ENCODE data around the gene HOXD10. TPM values are rescaled to one million over a fixed set of nuclear protein-coding genes. Genes with fewer than 3 reads are reported as not detected.
A peak's percentile ranks its signal among the peaks of the same experiment; 100 is the strongest.

The HOXD10 gene
- total and polyA plus RNA-seq, 9 of the 15 experiments (the other 6 are each of a cell fraction or from before 2014, with no cell fraction given) = not detected

DNA sequence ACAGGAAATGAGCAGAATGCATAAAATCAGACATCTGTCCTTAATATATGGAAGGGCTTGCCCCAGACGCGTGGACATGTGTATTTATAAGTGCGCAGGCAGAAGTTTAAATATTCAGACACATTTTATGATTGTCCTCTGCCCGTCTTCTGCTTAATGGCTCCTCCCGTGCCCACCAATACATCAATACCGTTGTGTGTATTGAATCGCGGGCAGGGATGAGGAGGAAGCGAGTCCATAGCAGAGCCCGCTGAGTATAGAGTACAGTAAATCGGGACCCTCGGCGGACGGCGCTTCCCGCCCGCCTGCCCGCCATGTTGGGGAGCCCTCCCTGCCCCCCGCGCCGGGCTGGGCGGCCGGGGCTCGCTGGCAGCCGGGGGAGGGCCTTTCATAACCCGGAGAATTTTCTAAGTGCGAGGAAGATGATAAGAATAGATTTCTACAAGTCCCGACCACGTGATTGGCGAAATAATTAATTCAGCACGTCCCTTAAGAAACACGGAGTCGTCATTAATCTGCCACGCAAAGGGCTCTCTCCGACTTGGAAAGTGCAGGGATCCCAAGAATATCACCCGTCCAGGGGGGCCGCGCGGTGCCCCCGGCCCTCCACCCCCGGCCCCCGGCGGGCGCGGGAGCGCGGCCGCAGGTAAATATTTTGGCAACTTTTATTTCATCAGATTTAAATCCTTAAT lies 40.4 kb downstream of the HOXD10 start, which contains the start of gene HOXD3:
Gene HOXD3 (plus strand): TSS at position 501 of the 692 bp plus-strand sequence. CDS start 11,808 bp downstream, outside the sequence.
- H3K27me3 ChIP-seq (ENCODE audit: control insufficient read depth in 2 of 2, insufficient read depth in 2 of 2, low read length in 2 of 2) = peaks cover 66 to 72% of the 10 kb centered on the region in 2 experiments
- 18% methylated on average over 40 of the region's 48 CpGs for WGBS (ENCODE audit: insufficient coverage, low coverage, missing lambda C conversion rate)
- no TSS peak for BruUV-seq (replicated peaks)

More for the DNA sequence above, 40.4 kb downstream of the HOXD10 start, which contains the start of gene HOXD3:
- no peaks in the 10 kb centered on the region for H3K9me1 ChIP-seq (ENCODE audit: control insufficient read depth, insufficient read depth, low read length)
- intact Hi-C loops (cut with micrococcal nuclease) (no loop called here), in situ Hi-C loops (cut with MboI) (no loop called here)
- no peak for DNase-seq (ENCODE audit: extremely low read depth in 1 of 4, low spot score in 3 of 4)
- CTCF ChIA-PET (ENCODE audit: low intra/inter-chr PET ratio) = no interaction called here
- no peaks in the 10 kb centered on the region for H3K9me3 ChIP-seq (replicated peaks; ENCODE audit: control insufficient read depth, insufficient read depth, low read depth, low read length)
- H3K27ac ChIP-seq (ENCODE audit: extremely low read depth, low read depth, low read length) = no peak within 1 kb of the TSS
- H3K79me2 ChIP-seq (ENCODE audit: control insufficient read depth, insufficient read depth, low read length) = no peaks in the 10 kb centered on the region
- POLR2A ChIA-PET = no interaction called here
- no peak for FAIRE-seq
- H4K20me1 ChIP-seq (replicated peaks; ENCODE audit: control insufficient read depth, insufficient read depth, low read length) = peaks cover 5% of the 10 kb centered on the region
- TF ChIP-seq, protein P1, sequence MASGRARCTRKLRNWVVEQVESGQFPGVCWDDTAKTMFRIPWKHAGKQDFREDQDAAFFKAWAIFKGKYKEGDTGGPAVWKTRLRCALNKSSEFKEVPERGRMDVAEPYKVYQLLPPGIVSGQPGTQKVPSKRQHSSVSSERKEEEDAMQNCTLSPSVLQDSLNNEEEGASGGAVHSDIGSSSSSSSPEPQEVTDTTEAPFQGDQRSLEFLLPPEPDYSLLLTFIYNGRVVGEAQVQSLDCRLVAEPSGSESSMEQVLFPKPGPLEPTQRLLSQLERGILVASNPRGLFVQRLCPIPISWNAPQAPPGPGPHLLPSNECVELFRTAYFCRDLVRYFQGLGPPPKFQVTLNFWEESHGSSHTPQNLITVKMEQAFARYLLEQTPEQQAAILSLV (tag; IDR thresholded peaks at IDR 0.05) = no peak
- TF ChIP-seq, protein P2, sequence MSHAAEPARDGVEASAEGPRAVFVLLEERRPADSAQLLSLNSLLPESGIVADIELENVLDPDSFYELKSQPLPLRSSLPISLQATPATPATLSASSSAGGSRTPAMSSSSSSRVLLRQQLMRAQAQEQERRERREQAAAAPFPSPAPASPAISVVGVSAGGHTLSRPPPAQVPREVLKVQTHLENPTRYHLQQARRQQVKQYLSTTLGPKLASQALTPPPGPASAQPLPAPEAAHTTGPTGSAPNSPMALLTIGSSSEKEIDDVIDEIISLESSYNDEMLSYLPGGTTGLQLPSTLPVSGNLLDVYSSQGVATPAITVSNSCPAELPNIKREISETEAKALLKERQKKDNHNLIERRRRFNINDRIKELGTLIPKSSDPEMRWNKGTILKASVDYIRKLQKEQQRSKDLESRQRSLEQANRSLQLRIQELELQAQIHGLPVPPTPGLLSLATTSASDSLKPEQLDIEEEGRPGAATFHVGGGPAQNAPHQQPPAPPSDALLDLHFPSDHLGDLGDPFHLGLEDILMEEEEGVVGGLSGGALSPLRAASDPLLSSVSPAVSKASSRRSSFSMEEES (CRISPR knock-in tag; IDR thresholded peaks at IDR 0.05) = peak; percentile 16; the same call in 1 of the 2 replicates
- peaks cover 0 to 22% of the 10 kb centered on the region in 2 experiments; a peak in 2 of 5 replicates for H3K4me1 ChIP-seq (replicated peaks in 1 of 2; ENCODE audit: control insufficient read depth in 2 of 2, insufficient read depth in 2 of 2, low read length in 2 of 2)
- no peak within 1 kb of the TSS for H3K4me3 ChIP-seq
- no peak within 1 kb of the TSS for H3K9ac ChIP-seq (ENCODE audit: insufficient read depth in 1 of 2, low read depth in 2 of 2, low read length in 2 of 2)
- ATAC-seq = no peak
- H3K4me2 ChIP-seq (ENCODE audit: insufficient read depth, low read length) = no peak within 1 kb of the TSS
- no peak within 1 kb of the TSS for H2AFZ ChIP-seq (ENCODE audit: low read depth, low read length)
- no peaks in the 10 kb centered on the region for H3K36me3 ChIP-seq (ENCODE audit: control insufficient read depth, insufficient read depth, low read length)
